Tibial nerve (tissue), 4 donors: Measurements from ENCODE around the gene CD9.
"Not testable (repeated sequence)": the region's sequence is repeated elsewhere in the genome, so short reads cannot be mapped to it uniquely, and the experiment has no call there.

ENCODE experiments used
- EP300 ChIP-seq, 2 donors: sonication (generic); formaldehyde crosslinking; IDR thresholded peaks; one replicate each; pipeline ENCODE4 v1.6.1; 2017; ENCODE audit warnings: antibody characterized with exemption in 2 of 2, mild to moderate bottlenecking in 1 of 2
- POLR2A ChIP-seq, 2 donors: fragments of 450-650 bp; IDR thresholded peaks; one replicate each; pipeline ENCODE4 v1.6.1; 2017; ENCODE audit warnings: antibody characterized with exemption in 2 of 2, mild to moderate bottlenecking in 2 of 2, moderate library complexity in 2 of 2
- TF ChIP-seq, protein P1 (sequence below), 5 experiments: fragments of 200-600 bp in 3 of 5; fragments of 450-650 bp in 2 of 5; sonication (generic) in 3 of 5; IDR thresholded peaks; one replicate each; pipeline ENCODE4 v1.5.1; 2016 to 2019; ENCODE audit warnings: antibody characterized with exemption in 5 of 5, mild to moderate bottlenecking in 3 of 5, moderate library complexity in 2 of 5

GRCh38 chr12:6209428-6209827, 9.2 kb downstream of the CD9 start:
- not testable (repeated sequence) for TF ChIP-seq POLR2A, EP300 (IDR thresholded peaks at IDR 0.05)
- TF ChIP-seq, protein P1, sequence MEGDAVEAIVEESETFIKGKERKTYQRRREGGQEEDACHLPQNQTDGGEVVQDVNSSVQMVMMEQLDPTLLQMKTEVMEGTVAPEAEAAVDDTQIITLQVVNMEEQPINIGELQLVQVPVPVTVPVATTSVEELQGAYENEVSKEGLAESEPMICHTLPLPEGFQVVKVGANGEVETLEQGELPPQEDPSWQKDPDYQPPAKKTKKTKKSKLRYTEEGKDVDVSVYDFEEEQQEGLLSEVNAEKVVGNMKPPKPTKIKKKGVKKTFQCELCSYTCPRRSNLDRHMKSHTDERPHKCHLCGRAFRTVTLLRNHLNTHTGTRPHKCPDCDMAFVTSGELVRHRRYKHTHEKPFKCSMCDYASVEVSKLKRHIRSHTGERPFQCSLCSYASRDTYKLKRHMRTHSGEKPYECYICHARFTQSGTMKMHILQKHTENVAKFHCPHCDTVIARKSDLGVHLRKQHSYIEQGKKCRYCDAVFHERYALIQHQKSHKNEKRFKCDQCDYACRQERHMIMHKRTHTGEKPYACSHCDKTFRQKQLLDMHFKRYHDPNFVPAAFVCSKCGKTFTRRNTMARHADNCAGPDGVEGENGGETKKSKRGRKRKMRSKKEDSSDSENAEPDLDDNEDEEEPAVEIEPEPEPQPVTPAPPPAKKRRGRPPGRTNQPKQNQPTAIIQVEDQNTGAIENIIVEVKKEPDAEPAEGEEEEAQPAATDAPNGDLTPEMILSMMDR (IDR thresholded peaks at IDR 0.05): not testable (repeated sequence)
